HEK293 (cell line): ENCODE measurements around the gene HCN4.

Experiments
- SALL2 ChIP-seq: fragments of 450-650 bp; formaldehyde crosslinking; IDR thresholded peaks from 2 replicates; pipeline ENCODE4 v1.5.0; 2017; ENCODE audit warnings: missing biosample characterization, mild to moderate bottlenecking, missing genetic modification characterization, borderline replicate concordance
- TCF7L2 ChIP-seq: IDR thresholded peaks from 2 replicates; pipeline ENCODE4 v1.6.1; 2011; ENCODE audit warnings: low read depth, mild to moderate bottlenecking, inconsistent platforms, low read length, moderate library complexity, borderline replicate concordance
- YY1 ChIP-seq: fragments of 450-650 bp; formaldehyde crosslinking; IDR thresholded peaks from 2 replicates; pipeline ENCODE4 v1.5.1; 2018; ENCODE audit warnings: missing biosample characterization, missing genetic modification characterization
- ZBTB20 ChIP-seq: fragments of 450-650 bp; formaldehyde crosslinking; IDR thresholded peaks from 2 replicates; pipeline ENCODE4 v1.5.1; 2016; ENCODE audit warnings: missing biosample characterization, missing genetic modification characterization
- ZNF138 ChIP-seq: fragments of 450-650 bp; formaldehyde crosslinking; IDR thresholded peaks from 2 replicates; pipeline ENCODE4 v1.5.1; 2016; ENCODE audit warnings: missing biosample characterization, missing genetic modification characterization, borderline replicate concordance
- ZNF37A ChIP-seq: fragments of 450-650 bp; IDR thresholded peaks from 2 replicates; pipeline ENCODE4 v1.5.1; 2018; ENCODE audit warnings: missing biosample characterization, missing genetic modification characterization
- ZNF776 ChIP-seq: fragments of 450-650 bp; formaldehyde crosslinking; IDR thresholded peaks from 2 replicates; pipeline ENCODE4 v1.5.0; 2017; ENCODE audit warnings: missing biosample characterization, missing genetic modification characterization, borderline replicate concordance
- TF ChIP-seq, protein P1 (sequence below): fragments of 450-650 bp; formaldehyde crosslinking; IDR thresholded peaks from 2 replicates; pipeline ENCODE4 v1.5.1; 2016; ENCODE audit warnings: missing biosample characterization, missing genetic modification characterization
- TF ChIP-seq, protein P2 (sequence below): sonication (generic); formaldehyde crosslinking; IDR thresholded peaks from 2 replicates; pipeline ENCODE4 v1.8.1; 2022; ENCODE audit warnings: mild to moderate bottlenecking, moderate library complexity, missing genetic modification reagents
- TF ChIP-seq, protein P3 (sequence below): fragments of 450-650 bp; formaldehyde crosslinking; IDR thresholded peaks from 2 replicates; pipeline ENCODE4 v1.5.1; 2016; ENCODE audit warnings: missing biosample characterization, missing genetic modification characterization
- TF ChIP-seq, protein P4 (sequence below): fragments of 450-650 bp; formaldehyde crosslinking; IDR thresholded peaks from 2 replicates; pipeline ENCODE4 v1.5.1; 2016; ENCODE audit warnings: missing biosample characterization, missing genetic modification characterization

DNA sequence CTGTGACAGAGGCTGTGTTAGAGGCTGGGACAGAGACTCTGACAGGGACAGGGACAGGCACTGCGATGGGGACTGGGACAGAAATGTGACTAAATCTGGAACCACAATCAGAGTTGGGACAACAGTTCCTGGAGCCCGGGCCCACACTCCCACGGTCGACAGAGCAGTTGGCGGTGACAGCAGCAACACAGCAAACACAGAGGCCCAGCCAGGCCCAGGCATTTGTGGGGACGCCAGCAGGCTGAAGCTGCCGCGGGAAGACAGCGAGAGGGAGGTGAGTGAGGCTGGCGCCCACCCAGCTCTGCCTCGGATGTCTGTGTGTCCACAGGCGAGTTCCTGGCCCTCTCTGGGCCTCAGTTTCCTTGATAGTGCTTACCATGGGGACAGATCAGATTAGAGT lies 9.3 kb upstream of the HCN4 start:
- TF ChIP-seq TCF7L2 (no peak), SALL2 (tag by site-specific recombination) (no peak), ZNF37A (no peak), ZBTB20 (tag by site-specific recombination) (no peak), ZNF776 (tag by site-specific recombination) (no peak), YY1 (tag by site-specific recombination) (no peak), ZNF138 (tag by site-specific recombination) (no peak)
- TF ChIP-seq, protein P1, sequence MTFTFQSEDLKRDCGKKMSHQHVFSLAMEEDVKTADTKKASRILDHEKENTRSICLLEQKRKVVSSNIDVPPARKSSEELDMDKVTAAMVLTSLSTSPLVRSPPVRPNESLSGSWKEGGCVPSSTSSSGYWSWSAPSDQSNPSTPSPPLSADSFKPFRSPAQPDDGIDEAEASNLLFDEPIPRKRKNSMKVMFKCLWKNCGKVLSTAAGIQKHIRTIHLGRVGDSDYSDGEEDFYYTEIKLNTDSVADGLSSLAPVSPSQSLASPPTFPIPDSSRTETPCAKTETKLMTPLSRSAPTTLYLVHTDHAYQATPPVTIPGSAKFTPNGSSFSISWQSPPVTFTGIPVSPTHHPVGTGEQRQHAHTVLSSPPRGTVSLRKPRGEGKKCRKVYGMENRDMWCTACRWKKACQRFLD (tag by site-specific recombination), result no peak
- TF ChIP-seq, protein P2, sequence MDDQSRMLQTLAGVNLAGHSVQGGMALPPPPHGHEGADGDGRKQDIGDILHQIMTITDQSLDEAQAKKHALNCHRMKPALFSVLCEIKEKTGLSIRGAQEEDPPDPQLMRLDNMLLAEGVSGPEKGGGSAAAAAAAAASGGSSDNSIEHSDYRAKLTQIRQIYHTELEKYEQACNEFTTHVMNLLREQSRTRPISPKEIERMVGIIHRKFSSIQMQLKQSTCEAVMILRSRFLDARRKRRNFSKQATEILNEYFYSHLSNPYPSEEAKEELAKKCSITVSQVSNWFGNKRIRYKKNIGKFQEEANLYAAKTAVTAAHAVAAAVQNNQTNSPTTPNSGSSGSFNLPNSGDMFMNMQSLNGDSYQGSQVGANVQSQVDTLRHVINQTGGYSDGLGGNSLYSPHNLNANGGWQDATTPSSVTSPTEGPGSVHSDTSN, result no peak
- TF ChIP-seq, protein P3, sequence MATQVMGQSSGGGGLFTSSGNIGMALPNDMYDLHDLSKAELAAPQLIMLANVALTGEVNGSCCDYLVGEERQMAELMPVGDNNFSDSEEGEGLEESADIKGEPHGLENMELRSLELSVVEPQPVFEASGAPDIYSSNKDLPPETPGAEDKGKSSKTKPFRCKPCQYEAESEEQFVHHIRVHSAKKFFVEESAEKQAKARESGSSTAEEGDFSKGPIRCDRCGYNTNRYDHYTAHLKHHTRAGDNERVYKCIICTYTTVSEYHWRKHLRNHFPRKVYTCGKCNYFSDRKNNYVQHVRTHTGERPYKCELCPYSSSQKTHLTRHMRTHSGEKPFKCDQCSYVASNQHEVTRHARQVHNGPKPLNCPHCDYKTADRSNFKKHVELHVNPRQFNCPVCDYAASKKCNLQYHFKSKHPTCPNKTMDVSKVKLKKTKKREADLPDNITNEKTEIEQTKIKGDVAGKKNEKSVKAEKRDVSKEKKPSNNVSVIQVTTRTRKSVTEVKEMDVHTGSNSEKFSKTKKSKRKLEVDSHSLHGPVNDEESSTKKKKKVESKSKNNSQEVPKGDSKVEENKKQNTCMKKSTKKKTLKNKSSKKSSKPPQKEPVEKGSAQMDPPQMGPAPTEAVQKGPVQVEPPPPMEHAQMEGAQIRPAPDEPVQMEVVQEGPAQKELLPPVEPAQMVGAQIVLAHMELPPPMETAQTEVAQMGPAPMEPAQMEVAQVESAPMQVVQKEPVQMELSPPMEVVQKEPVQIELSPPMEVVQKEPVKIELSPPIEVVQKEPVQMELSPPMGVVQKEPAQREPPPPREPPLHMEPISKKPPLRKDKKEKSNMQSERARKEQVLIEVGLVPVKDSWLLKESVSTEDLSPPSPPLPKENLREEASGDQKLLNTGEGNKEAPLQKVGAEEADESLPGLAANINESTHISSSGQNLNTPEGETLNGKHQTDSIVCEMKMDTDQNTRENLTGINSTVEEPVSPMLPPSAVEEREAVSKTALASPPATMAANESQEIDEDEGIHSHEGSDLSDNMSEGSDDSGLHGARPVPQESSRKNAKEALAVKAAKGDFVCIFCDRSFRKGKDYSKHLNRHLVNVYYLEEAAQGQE (tag by site-specific recombination), result no peak
- TF ChIP-seq, protein P4, sequence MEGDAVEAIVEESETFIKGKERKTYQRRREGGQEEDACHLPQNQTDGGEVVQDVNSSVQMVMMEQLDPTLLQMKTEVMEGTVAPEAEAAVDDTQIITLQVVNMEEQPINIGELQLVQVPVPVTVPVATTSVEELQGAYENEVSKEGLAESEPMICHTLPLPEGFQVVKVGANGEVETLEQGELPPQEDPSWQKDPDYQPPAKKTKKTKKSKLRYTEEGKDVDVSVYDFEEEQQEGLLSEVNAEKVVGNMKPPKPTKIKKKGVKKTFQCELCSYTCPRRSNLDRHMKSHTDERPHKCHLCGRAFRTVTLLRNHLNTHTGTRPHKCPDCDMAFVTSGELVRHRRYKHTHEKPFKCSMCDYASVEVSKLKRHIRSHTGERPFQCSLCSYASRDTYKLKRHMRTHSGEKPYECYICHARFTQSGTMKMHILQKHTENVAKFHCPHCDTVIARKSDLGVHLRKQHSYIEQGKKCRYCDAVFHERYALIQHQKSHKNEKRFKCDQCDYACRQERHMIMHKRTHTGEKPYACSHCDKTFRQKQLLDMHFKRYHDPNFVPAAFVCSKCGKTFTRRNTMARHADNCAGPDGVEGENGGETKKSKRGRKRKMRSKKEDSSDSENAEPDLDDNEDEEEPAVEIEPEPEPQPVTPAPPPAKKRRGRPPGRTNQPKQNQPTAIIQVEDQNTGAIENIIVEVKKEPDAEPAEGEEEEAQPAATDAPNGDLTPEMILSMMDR, result no peak
